Measurements from ENCODE around the gene SAMD14.

Gene SAMD14

GRCh38 chr17:50169121-50169764 lies 39.3 kb upstream of the SAMD14 start:
- H3K27ac Mint-ChIP-seq, result peak overlapping the region; percentile 78
- ATAC-seq (peak; percentile 70), DNase-seq (ENCODE audit: low spot score in 2 of 2) (peak; percentile 38 to 82)
- peaks cover 19% of the 10 kb centered on the region for H3K4me1 Mint-ChIP-seq
- peaks cover 6% of the 10 kb centered on the region for H3K36me3 Mint-ChIP-seq
- peak overlapping the region; percentile 57 for H3K4me3 Mint-ChIP-seq
- no peaks in the 10 kb centered on the region for H3K9me3 Mint-ChIP-seq

DNA sequence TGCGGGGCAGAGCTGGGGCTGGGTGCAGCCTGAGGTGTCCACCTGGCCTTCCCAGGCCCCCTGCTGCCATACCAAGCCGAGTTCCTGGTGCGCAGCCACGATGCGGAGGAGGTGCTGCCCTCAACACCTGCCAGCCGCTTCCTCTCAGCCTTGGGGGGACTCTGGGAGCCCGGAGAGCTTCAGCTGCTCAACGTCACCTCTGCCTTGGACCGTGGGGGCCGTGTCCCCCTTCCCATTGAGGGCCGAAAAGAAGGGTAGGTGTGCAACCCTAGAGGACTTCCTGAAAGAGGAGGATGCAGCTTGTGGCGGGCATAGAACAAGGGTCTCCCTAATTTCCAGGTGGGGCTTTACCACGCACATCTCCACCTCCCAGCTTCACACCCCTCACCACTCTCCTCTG lies 38.4 kb upstream of the SAMD14 start:
- no peak for ATAC-seq
- no peak for DNase-seq (ENCODE audit: low spot score in 2 of 2)
- Mint-ChIP-seq H3K27ac (peak overlapping the region; percentile 78), H3K4me3 (peak overlapping the region; percentile 57), H3K4me1 (peaks cover 19% of the 10 kb centered on the region), H3K9me3 (no peaks in the 10 kb centered on the region), H3K36me3 (peaks cover 6% of the 10 kb centered on the region)

DNA sequence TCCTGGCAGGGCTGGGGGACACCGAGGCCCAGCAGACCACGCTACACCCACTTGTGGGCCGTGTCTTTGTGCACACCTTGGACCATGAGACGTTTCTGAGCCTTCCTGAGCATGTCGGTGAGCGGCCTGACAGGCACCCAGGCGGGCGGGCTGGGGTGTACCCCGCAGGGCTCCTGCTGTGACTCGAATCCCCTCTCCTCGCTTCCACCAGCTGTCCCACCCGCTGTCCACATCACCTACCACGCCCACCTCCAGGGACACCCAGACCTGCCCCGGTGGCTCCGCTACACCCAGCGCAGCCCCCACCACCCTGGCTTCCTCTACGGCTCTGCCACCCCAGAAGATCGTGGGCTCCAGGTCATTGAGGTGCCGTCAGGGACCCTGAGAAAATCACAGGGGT lies 37.4 kb upstream of the SAMD14 start:
- no peak for ATAC-seq
- no peak for DNase-seq (ENCODE audit: low spot score in 2 of 2)
- no peak overlapping the region for H3K4me3 Mint-ChIP-seq
- H3K27ac Mint-ChIP-seq, result no peak overlapping the region
- H3K4me1 Mint-ChIP-seq, result peaks cover 24% of the 10 kb centered on the region
- H3K9me3 Mint-ChIP-seq, result no peaks in the 10 kb centered on the region
- peaks cover 6% of the 10 kb centered on the region for H3K36me3 Mint-ChIP-seq

GRCh38 chr17:50166518-50167181 lies 36.7 kb upstream of the SAMD14 start:
- peak overlapping the region; percentile 46 for H3K27ac Mint-ChIP-seq
- ATAC-seq, result no peak
- H3K4me3 Mint-ChIP-seq, result no peak overlapping the region

GRCh38 chr17:50165867-50166517 lies 36.0 kb upstream of the SAMD14 start, which contains the start of gene SGCA:
TSS of gene SGCA (plus strand) at chr17:50166005. CDS start at chr17:50166041, 36 bp downstream.
- Mint-ChIP-seq H3K4me1 (peaks cover 32% of the 10 kb centered on the region), H3K36me3 (peaks cover 6% of the 10 kb centered on the region), H3K27ac (peak within 1 kb of the TSS; percentile 46), H3K4me3 (no peak within 1 kb of the TSS), H3K9me3 (no peaks in the 10 kb centered on the region)
- no peak for ATAC-seq
- no peak for DNase-seq (ENCODE audit: low spot score in 2 of 2)

More at GRCh38 chr17:50166518-50167181, 36.7 kb upstream of the SAMD14 start:
- Mint-ChIP-seq H3K9me3 (no peaks in the 10 kb centered on the region), H3K4me1 (peaks cover 31% of the 10 kb centered on the region), H3K36me3 (peaks cover 6% of the 10 kb centered on the region)
- no peak for DNase-seq (ENCODE audit: low spot score in 2 of 2)

GRCh38 chr17:50165466-50165865 lies 35.5 kb upstream of the SAMD14 start:
- ATAC-seq (no peak), DNase-seq (ENCODE audit: low spot score in 2 of 2) (no peak)
- peaks cover 36% of the 10 kb centered on the region for H3K4me1 Mint-ChIP-seq
- peaks cover 6% of the 10 kb centered on the region for H3K36me3 Mint-ChIP-seq
- H3K9me3 Mint-ChIP-seq, result no peaks in the 10 kb centered on the region
- H3K4me3 Mint-ChIP-seq, result no peak overlapping the region
- H3K27ac Mint-ChIP-seq, result peak overlapping the region; percentile 46

- peak overlapping the region; percentile 46 for H3K27ac Mint-ChIP-seq
- peaks cover 36% of the 10 kb centered on the region for H3K4me1 Mint-ChIP-seq
These were observed 35.1 kb upstream of the SAMD14 start for GRCh38 chr17:50165066-50165465.

GRCh38 chr17:50164697-50164988 lies 34.7 kb upstream of the SAMD14 start:
- H3K27ac Mint-ChIP-seq, result no peak overlapping the region
- DNase-seq (ENCODE audit: low spot score in 2 of 2), result no peak
- H3K4me1 Mint-ChIP-seq, result peaks cover 36% of the 10 kb centered on the region
- H3K9me3 Mint-ChIP-seq, result no peaks in the 10 kb centered on the region
- H3K36me3 Mint-ChIP-seq, result peaks cover 6% of the 10 kb centered on the region
- no peak overlapping the region for H3K4me3 Mint-ChIP-seq
- ATAC-seq, result no peak

More at GRCh38 chr17:50165066-50165465, 35.1 kb upstream of the SAMD14 start:
- Mint-ChIP-seq H3K9me3 (no peaks in the 10 kb centered on the region), H3K36me3 (peaks cover 6% of the 10 kb centered on the region), H3K4me3 (no peak overlapping the region)
- DNase-seq (ENCODE audit: low spot score in 2 of 2), result no peak
- ATAC-seq, result no peak

DNA sequence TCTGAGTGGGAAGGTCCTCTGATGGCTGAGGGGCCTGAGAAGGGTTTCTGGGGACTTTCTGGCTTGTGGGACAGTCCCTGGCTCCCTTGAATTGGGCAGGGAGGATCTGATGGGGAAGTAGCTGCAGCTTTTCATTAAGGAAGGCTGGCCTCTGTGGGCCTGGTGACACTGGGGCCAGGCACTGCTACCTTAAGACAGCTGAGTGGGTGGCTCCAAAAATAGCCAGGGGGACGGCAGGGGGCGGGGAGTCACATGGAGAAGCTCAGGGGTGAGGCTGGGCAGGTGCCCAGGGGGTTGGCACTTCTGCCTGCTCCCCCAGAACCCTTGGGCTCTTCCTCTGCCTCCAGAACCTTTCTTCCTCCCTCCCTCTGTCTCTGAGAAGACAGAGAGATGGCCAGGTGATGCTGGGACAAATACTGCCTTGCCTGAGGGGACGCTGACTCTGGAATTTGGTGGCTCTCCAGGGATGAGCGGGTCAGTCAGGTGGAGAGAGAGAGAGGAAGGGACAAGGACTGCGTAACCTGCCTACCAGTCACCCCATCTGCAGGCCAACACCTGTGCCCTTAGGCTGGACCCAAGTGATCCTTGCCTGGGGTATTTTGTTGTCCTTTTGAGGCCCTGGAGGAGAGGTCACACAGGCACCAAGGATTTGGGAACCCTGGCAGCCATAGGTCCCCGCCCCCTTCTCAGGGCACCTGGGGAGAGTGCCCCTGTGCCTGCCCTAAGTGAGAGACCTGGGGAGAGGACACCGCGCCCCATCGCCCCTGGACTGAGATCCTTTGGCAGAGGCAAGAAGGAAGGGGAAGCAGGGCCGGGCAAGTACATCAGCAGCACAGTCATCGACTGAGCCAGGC lies 34.1 kb upstream of the SAMD14 start:
- DNase-seq (ENCODE audit: low spot score in 2 of 2) (no peak), ATAC-seq (no peak)
- H3K27ac Mint-ChIP-seq, result peak overlapping the region; percentile 37
- peaks cover under 1% of the 10 kb centered on the region for H3K36me3 Mint-ChIP-seq
- no peak overlapping the region for H3K4me3 Mint-ChIP-seq
- peaks cover 30% of the 10 kb centered on the region for H3K4me1 Mint-ChIP-seq
- no peaks in the 10 kb centered on the region for H3K9me3 Mint-ChIP-seq

GRCh38 chr17:50162466-50163254 lies 32.7 kb upstream of the SAMD14 start:
- no peaks in the 10 kb centered on the region for H3K9me3 Mint-ChIP-seq
- no peaks in the 10 kb centered on the region for H3K36me3 Mint-ChIP-seq
- H3K27ac Mint-ChIP-seq, result peak overlapping the region; percentile 37
- ATAC-seq (no peak), DNase-seq (ENCODE audit: low spot score in 2 of 2) (no peak)
- peak overlapping the region; percentile 64 for H3K4me3 Mint-ChIP-seq
- peaks cover 24% of the 10 kb centered on the region for H3K4me1 Mint-ChIP-seq

DNA sequence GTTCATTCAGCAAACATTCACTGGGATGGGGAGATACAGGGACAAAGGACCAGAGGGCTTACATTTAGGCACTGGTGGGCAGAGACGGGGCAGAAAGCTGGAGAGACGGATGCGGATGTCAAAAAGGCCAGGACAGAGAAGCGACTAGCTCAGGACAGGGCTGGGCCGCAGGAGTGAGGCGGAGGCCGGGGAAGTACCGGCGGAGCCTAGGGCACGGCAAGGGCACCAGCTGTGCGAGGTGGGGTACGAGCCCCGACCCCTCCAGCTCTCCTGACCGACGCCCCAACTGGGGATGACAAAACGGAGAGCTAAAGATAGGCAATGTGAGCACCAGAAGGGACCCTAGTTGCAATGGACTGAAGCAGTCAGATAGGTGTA lies 31.9 kb upstream of the SAMD14 start:
- Mint-ChIP-seq H3K36me3 (no peaks in the 10 kb centered on the region), H3K4me3 (peak overlapping the region; percentile 64), H3K27ac (peak overlapping the region; percentile 66), H3K9me3 (no peaks in the 10 kb centered on the region), H3K4me1 (peaks cover 24% of the 10 kb centered on the region)
- ATAC-seq, result no peak
- DNase-seq (ENCODE audit: low spot score in 2 of 2), result no peak

DNA sequence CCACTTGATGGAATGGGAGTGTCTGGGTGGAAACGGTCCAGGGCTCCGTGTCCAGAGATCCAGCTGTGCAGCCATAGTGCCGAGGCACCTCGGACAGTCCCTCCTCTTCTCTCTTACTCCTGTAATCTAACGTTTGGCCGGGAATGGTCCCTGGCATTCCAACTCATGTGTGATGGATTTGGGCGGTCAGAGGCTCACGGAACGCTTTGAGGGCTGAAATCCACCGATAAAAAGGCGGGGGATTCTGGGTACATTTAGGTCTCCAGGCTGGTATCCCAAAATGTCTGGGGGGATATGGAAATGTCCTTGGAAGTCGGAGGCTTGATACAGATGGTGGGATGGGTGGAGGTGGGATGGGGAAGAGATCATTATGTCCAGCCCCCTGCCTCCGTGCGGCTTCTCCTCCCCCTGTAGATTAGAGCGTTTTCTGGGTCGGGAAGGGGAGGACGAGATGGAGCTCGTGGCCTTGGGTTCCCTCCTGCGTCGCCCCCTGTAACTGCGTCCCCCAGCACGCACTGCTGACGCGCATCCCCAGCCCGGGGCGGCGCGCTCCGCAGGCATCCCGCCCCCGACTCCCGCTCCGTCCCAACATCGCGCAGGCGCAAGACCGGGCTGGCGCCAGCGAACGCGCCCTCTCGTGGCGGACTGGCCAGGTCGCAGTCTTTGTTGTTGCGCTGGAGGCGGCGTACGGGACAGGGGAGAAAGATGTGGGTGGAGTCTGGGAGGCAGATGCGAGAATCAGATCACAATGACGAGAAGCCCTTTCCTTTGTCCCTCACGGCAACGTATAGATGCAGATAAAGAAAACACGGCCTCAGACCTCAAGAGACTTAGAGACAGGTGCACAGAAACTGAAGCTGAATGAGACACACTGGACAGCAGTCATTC lies 31.3 kb upstream of the SAMD14 start:
- Mint-ChIP-seq H3K4me3 (peak overlapping the region; percentile 64), H3K9me3 (no peaks in the 10 kb centered on the region), H3K27ac (peak overlapping the region; percentile 66), H3K36me3 (no peaks in the 10 kb centered on the region), H3K4me1 (peaks cover 24% of the 10 kb centered on the region)
- peak; percentile 97 to 98 for DNase-seq (ENCODE audit: low spot score in 2 of 2)
- peak; percentile 96 for ATAC-seq

GRCh38 chr17:50157891-50158290 lies 27.9 kb upstream of the SAMD14 start:
- Mint-ChIP-seq H3K27ac (no peak overlapping the region), H3K4me3 (no peak overlapping the region), H3K4me1 (peaks cover 31% of the 10 kb centered on the region), H3K9me3 (no peaks in the 10 kb centered on the region), H3K36me3 (no peaks in the 10 kb centered on the region)
- DNase-seq (ENCODE audit: low spot score in 2 of 2), result no peak
- ATAC-seq, result no peak

Measured in stimulated activated effector memory CD8-positive, alpha-beta T cell treated with anti-CD3 and anti-CD28 coated beads, Interleukin-12 subunit alpha, Interleukin-12 subunit beta, amount 100 ng/mL, for 72 hours (primary cell).